Adrenal gland (tissue), 5 donors: ENCODE results near the gene SHC4.

Source experiments
- CTCF ChIP-seq, 6 experiments: fragments of 450-650 bp in 4 of 6; fragments of 200-600 bp in 2 of 6; sonication (generic) in 1 of 6; IDR thresholded peaks; 1 replicate in 5 of 6; 2 replicates in 1 of 6; pipeline versions ENCODE4 v1.5.1 to v1.8.0; 2016 to 2021; ENCODE audit warnings: antibody characterized with exemption in 6 of 6, mild to moderate bottlenecking in 2 of 6, moderate library complexity in 1 of 6
- POLR2A ChIP-seq, 2 donors: fragments of 450-650 bp; IDR thresholded peaks; one replicate each; pipeline ENCODE4 v1.6.1; 2017; ENCODE audit warnings: antibody characterized with exemption in 2 of 2, mild to moderate bottlenecking in 2 of 2, moderate library complexity in 1 of 2
- donor health status: DM: no; HTN: no; CAD: no.

- TF ChIP-seq CTCF (IDR thresholded peaks at IDR 0.05), result no peak
- TF ChIP-seq POLR2A (IDR thresholded peaks at IDR 0.05), result no peak
Measured at GRCh38 chr15:48914717-48915116, 49.0 kb downstream of the SHC4 start.
